ENCODE data around the gene CPEB3.

DNA sequence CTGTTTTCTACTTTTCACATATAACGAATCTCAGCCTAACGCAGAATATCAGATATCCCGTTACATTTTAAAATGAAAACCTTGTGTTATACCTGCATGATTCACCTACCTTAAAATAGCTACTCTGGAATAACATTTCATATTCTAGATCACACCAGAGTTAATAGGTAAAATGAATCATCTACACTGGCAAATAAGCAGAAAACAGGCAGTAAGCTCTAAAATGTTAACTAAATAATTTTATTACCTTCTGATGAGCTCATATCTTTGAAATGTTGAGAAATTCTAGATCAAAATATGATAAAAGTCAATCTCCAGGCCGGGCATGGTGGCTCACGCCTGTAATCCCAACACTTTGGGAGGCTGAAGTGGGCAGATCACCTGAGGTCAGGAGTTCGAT is 71.3 kb downstream of the CPEB3 start:
- TF ChIP-seq, protein P1, sequence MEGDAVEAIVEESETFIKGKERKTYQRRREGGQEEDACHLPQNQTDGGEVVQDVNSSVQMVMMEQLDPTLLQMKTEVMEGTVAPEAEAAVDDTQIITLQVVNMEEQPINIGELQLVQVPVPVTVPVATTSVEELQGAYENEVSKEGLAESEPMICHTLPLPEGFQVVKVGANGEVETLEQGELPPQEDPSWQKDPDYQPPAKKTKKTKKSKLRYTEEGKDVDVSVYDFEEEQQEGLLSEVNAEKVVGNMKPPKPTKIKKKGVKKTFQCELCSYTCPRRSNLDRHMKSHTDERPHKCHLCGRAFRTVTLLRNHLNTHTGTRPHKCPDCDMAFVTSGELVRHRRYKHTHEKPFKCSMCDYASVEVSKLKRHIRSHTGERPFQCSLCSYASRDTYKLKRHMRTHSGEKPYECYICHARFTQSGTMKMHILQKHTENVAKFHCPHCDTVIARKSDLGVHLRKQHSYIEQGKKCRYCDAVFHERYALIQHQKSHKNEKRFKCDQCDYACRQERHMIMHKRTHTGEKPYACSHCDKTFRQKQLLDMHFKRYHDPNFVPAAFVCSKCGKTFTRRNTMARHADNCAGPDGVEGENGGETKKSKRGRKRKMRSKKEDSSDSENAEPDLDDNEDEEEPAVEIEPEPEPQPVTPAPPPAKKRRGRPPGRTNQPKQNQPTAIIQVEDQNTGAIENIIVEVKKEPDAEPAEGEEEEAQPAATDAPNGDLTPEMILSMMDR (IDR thresholded peaks at IDR 0.05 in 8 of 11, conservative IDR thresholded peaks at IDR 0.05 in 3 of 11) = no peak
- TF ChIP-seq POLR2A (IDR thresholded peaks at IDR 0.05) (no peak), POLR2AphosphoS5 (IDR thresholded peaks at IDR 0.05) (no peak)
